Measurements from ENCODE around the gene SLC6A6.
"Not testable (repeated sequence)": the region's sequence is repeated elsewhere in the genome, so short reads cannot be mapped to it uniquely, and the experiment has no call there.

Gene SLC6A6

GRCh38 chr3:14401692-14402303 lies 608 bp upstream of the SLC6A6 start:
- DNase-seq: no peak

- DNase-seq: no peak
Observed at GRCh38 chr3:14403619-14404155, 1.3 kb downstream of the SLC6A6 start.

- no peak for DNase-seq
Observed at GRCh38 chr3:14404186-14404585, 1.8 kb downstream of the SLC6A6 start.

- DNase-seq: no peak
Observed at GRCh38 chr3:14404631-14405359, 2.4 kb downstream of the SLC6A6 start.

GRCh38 chr3:14405360-14406238 lies 3.2 kb downstream of the SLC6A6 start:
- DNase-seq: no peak

- DNase-seq: no peak
Observed at GRCh38 chr3:14406336-14406735, 3.9 kb downstream of the SLC6A6 start.

GRCh38 chr3:14406766-14407165 lies 4.4 kb downstream of the SLC6A6 start:
- DNase-seq: no peak

GRCh38 chr3:14407203-14407602 lies 4.8 kb downstream of the SLC6A6 start:
- no peak for DNase-seq

- DNase-seq: not testable (repeated sequence)
Observed at GRCh38 chr3:14409779-14410063, 7.3 kb downstream of the SLC6A6 start.

GRCh38 chr3:14410106-14410502 lies 7.7 kb downstream of the SLC6A6 start:
- no peak for DNase-seq

- DNase-seq: no peak
Observed at GRCh38 chr3:14410503-14411165, 8.2 kb downstream of the SLC6A6 start.

GRCh38 chr3:14411166-14411526 lies 8.7 kb downstream of the SLC6A6 start:
- DNase-seq: no peak

- no peak for DNase-seq
Observed at GRCh38 chr3:14411988-14412387, 9.6 kb downstream of the SLC6A6 start.

- DNase-seq: no peak
Observed at GRCh38 chr3:14412831-14413380, 10.5 kb downstream of the SLC6A6 start.

GRCh38 chr3:14413381-14414071 lies 11.1 kb downstream of the SLC6A6 start:
- no peak for DNase-seq

- DNase-seq: no peak
Observed at GRCh38 chr3:14414846-14415464, 12.5 kb downstream of the SLC6A6 start.

- DNase-seq: no peak
Observed at GRCh38 chr3:14415501-14415900, 13.1 kb downstream of the SLC6A6 start.

- DNase-seq: no peak
Observed at GRCh38 chr3:14416453-14416852, 14.0 kb downstream of the SLC6A6 start.

GRCh38 chr3:14418296-14419250 lies 16.2 kb downstream of the SLC6A6 start:
- no peak for DNase-seq
